GM12878 (cell line): Measurements from ENCODE around the gene PQBP1. TPM values are rescaled to one million over a fixed set of nuclear protein-coding genes. Genes with fewer than 3 reads are reported as not detected.
A peak's percentile ranks its signal among the peaks of the same experiment; 100 is the strongest.

ENCODE experiments used
- ETV6 ChIP-seq, 2 experiments: fragments of 450-650 bp in 1 of 2; IDR thresholded peaks in 1 of 2; conservative IDR thresholded peaks in 1 of 2; 2 replicates each; pipeline ENCODE4 v1.6.1; 2014; ENCODE audit warnings: antibody characterized with exemption in 1 of 2, borderline replicate concordance in 1 of 2, low read depth in 1 of 2, mild to moderate bottlenecking in 1 of 2, moderate library complexity in 1 of 2
- HCFC1 ChIP-seq: fragments of 150-350 bp; IDR thresholded peaks from 2 replicates; pipeline ENCODE4 v1.6.1; 2014; ENCODE audit warnings: low read length
- HDAC2 ChIP-seq: fragments of 200-600 bp; sonication (generic); IDR thresholded peaks from 2 replicates; pipeline ENCODE4 v1.6.1; 2017
- MTA3 ChIP-seq: IDR thresholded peaks from 2 replicates; pipeline ENCODE4 v1.6.1; 2012; ENCODE audit warnings: low read length, inconsistent platforms, borderline replicate concordance
- MXI1 ChIP-seq: fragments of 150-350 bp; IDR thresholded peaks from 2 replicates; pipeline ENCODE4 v1.6.1; 2011; ENCODE audit warnings: low read depth, mild to moderate bottlenecking, inconsistent platforms, low read length, improper control_type of control experiment
- PAX5 ChIP-seq: IDR thresholded peaks from 2 replicates; pipeline ENCODE4 v1.6.1; 2011; ENCODE audit warnings: low read depth, low read length, borderline replicate concordance
- POU2F2 ChIP-seq: IDR thresholded peaks from 3 replicates; pipeline ENCODE4 v1.6.1; 2011; ENCODE audit warnings: low read depth, mild to moderate bottlenecking, low read length, borderline replicate concordance
- RAD21 ChIP-seq: IDR thresholded peaks from 2 replicates; pipeline ENCODE4 v1.6.1; 2011; ENCODE audit warnings: mild to moderate bottlenecking, low read depth, low read length, moderate library complexity; ENCODE audit not compliant: insufficient read depth
- RFX5 ChIP-seq: IDR thresholded peaks from 2 replicates; pipeline ENCODE4 v1.6.1; 2011; ENCODE audit warnings: low read depth, low read length, improper control_type of control experiment
- SMARCA5 ChIP-seq: fragments of 450-650 bp; IDR thresholded peaks from 2 replicates; pipeline ENCODE4 v1.6.1; 2017; ENCODE audit warnings: mild to moderate bottlenecking
- SREBF1 ChIP-seq: IDR thresholded peaks from 2 replicates; pipeline ENCODE4 v1.6.1; 2012; ENCODE audit warnings: mild to moderate bottlenecking, low read length
- ZNF24 ChIP-seq: fragments of 450-650 bp; IDR thresholded peaks from 2 replicates; pipeline ENCODE4 v1.6.1; 2017; ENCODE audit warnings: antibody characterized with exemption, mild to moderate bottlenecking
- ZNF384 ChIP-seq: IDR thresholded peaks from 2 replicates; pipeline ENCODE4 v1.6.1; 2012; ENCODE audit warnings: low read depth, mild to moderate bottlenecking, low read length, improper control_type of control experiment, borderline replicate concordance
- polyA plus RNA-seq, 11 experiments: library from polyadenylated mRNA; depleted of rRNA in 4 of 11; unstranded in 6 of 11; stranded (reverse) in 5 of 11; fragments of >200 nt; fragmentation: Nextera tagmentation in 4 of 11; fragmentation: Illumina TruSeq in 1 of 11; extraction: Ambion mirVana in 4 of 11; extraction: Trizol in 1 of 11; gene quantifications; 1 replicate in 1 of 11; 2 replicates in 10 of 11; pipeline versions ENCODE4 v1.2.1 to v1.2.3, GENCODE V29; 2011 to 2016; ENCODE audit warnings: inconsistent platforms in 2 of 11, missing spikeins in 2 of 11, low read depth in 1 of 11
- total RNA-seq, 4 experiments: library from RNA; depleted of rRNA in 3 of 4; stranded (reverse); fragments of >200 nt in 3 of 4; fragmentation: Illumina TruSeq in 1 of 4; extraction: Trizol in 1 of 4; gene quantifications; 2 replicates each; pipeline versions ENCODE4 v1.2.1 to v1.2.3, GENCODE V29; 2013 to 2021
- TF ChIP-seq, protein P1 (sequence below), 3 experiments: IDR thresholded peaks in 2 of 3; conservative IDR thresholded peaks in 1 of 3; 2 replicates each; pipeline ENCODE4 v1.5.1; 2011; ENCODE audit warnings: low read depth in 3 of 3, low read length in 3 of 3, mild to moderate bottlenecking in 3 of 3, control low read depth in 2 of 3, moderate library complexity in 2 of 3, inconsistent platforms in 1 of 3, mixed read lengths in 1 of 3; ENCODE audit not compliant: control insufficient read depth in 2 of 3, insufficient read depth in 1 of 3; ENCODE audit errors: extremely low read depth in 1 of 3
- TF ChIP-seq, protein P2 (sequence below): IDR thresholded peaks from 2 replicates; pipeline ENCODE4 v1.6.1; 2012; ENCODE audit warnings: low read depth, low read length, improper control_type of control experiment
- TF ChIP-seq, protein P3 (sequence below): IDR thresholded peaks from 2 replicates; pipeline ENCODE4 v1.6.1; 2011; ENCODE audit warnings: borderline replicate concordance, low read depth, mild to moderate bottlenecking, moderate library complexity, low read length; ENCODE audit not compliant: insufficient read depth, poor library complexity, severe bottlenecking
- TF ChIP-seq, protein P4 (sequence below): IDR thresholded peaks from 2 replicates; pipeline ENCODE4 v1.6.1; 2012; ENCODE audit warnings: low read length, inconsistent platforms
- TF ChIP-seq, protein P5 (sequence below): IDR thresholded peaks from 2 replicates; pipeline ENCODE4 v1.6.1; 2012; ENCODE audit warnings: low read depth, low read length, improper control_type of control experiment
- TF ChIP-seq, protein P6 (sequence below): IDR thresholded peaks from 2 replicates; pipeline ENCODE4 v1.6.1; 2012; ENCODE audit warnings: mild to moderate bottlenecking, low read depth, low read length

Gene PQBP1
- total and polyA plus RNA-seq, 10 of the 15 experiments (the other 5 are each of a cell fraction or from before 2014, with no cell fraction given), result 12.5 to 74.8 (median 68.5) TPM

DNA sequence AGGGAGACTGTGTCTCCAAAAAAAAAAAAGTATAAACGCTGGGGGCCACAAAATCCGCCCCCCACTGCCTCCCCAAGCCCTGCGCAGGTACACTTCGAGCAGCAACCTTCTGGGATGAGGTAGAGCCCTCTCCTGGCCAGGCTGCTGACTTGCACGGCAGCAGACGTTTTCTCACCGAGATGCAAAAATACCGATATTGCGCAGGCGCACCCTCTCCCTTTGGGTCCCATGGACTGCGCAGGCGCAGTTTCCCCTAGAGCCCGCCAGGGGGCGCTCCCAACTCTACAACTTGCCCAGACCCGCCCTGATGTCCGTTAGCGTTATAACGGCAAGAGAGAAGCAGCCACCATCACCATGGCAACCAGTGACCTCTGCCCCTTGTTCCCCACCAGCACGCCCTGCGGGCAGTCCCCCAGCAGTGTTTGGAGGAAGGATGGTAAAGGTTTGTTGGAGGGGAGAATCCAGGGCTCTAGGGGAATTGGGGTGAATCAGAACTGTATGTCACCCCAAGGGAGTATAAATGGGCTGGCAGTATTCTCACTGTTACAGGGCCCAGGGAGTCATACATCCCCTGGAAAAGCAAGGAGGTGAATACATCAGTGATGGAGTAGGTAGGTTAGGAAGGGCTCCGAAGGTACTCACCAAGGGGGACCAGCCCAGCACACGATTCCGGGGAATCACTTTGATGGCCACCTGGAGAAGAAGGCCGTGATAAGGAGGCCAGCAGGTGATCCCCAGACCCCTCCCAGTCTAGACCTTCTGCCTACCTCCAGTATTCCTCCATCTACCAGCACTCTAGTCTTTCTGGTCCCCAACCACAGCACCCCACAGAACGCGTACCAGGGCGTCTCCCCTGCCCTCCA is 19.6 kb downstream of the PQBP1 start (continued):
- TF ChIP-seq, protein P1, sequence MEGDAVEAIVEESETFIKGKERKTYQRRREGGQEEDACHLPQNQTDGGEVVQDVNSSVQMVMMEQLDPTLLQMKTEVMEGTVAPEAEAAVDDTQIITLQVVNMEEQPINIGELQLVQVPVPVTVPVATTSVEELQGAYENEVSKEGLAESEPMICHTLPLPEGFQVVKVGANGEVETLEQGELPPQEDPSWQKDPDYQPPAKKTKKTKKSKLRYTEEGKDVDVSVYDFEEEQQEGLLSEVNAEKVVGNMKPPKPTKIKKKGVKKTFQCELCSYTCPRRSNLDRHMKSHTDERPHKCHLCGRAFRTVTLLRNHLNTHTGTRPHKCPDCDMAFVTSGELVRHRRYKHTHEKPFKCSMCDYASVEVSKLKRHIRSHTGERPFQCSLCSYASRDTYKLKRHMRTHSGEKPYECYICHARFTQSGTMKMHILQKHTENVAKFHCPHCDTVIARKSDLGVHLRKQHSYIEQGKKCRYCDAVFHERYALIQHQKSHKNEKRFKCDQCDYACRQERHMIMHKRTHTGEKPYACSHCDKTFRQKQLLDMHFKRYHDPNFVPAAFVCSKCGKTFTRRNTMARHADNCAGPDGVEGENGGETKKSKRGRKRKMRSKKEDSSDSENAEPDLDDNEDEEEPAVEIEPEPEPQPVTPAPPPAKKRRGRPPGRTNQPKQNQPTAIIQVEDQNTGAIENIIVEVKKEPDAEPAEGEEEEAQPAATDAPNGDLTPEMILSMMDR (IDR thresholded peaks at IDR 0.05 in 2 of 3, conservative IDR thresholded peaks at IDR 0.05 in 1 of 3; ENCODE audit: control insufficient read depth in 2 of 3, extremely low read depth in 1 of 3, insufficient read depth in 1 of 3, low read depth in 3 of 3, low read length in 3 of 3), result peak; percentile 86 to 97 (median 91)
- TF ChIP-seq POU2F2 (peak; percentile 28; the same call in 2 of the 3 replicates), SREBF1 (no peak), ETV6 (conservative IDR thresholded peaks at IDR 0.05 in 1 of 2, IDR thresholded peaks at IDR 0.05 in 1 of 2; ENCODE audit: borderline replicate concordance in 1 of 2, low read depth in 1 of 2) (no peak), ZNF24 (no peak), ZNF384 (no peak), MXI1 (peak; percentile 88), RFX5 (peak; percentile 93), PAX5 (0 out of 2 replicates have a peak, but pooled peaks have one; percentile 11), MTA3 (no peak), SMARCA5 (no peak), HCFC1 (no peak), HDAC2 (no peak), RAD21 (peak; percentile 55)
- TF ChIP-seq, protein P2, sequence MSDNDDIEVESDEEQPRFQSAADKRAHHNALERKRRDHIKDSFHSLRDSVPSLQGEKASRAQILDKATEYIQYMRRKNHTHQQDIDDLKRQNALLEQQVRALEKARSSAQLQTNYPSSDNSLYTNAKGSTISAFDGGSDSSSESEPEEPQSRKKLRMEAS, result 0 out of 2 replicates have a peak, but pooled peaks have one; percentile 40
- TF ChIP-seq, protein P3, sequence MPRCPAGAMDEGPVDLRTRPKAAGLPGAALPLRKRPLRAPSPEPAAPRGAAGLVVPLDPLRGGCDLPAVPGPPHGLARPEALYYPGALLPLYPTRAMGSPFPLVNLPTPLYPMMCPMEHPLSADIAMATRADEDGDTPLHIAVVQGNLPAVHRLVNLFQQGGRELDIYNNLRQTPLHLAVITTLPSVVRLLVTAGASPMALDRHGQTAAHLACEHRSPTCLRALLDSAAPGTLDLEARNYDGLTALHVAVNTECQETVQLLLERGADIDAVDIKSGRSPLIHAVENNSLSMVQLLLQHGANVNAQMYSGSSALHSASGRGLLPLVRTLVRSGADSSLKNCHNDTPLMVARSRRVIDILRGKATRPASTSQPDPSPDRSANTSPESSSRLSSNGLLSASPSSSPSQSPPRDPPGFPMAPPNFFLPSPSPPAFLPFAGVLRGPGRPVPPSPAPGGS, result no peak
- TF ChIP-seq, protein P4, sequence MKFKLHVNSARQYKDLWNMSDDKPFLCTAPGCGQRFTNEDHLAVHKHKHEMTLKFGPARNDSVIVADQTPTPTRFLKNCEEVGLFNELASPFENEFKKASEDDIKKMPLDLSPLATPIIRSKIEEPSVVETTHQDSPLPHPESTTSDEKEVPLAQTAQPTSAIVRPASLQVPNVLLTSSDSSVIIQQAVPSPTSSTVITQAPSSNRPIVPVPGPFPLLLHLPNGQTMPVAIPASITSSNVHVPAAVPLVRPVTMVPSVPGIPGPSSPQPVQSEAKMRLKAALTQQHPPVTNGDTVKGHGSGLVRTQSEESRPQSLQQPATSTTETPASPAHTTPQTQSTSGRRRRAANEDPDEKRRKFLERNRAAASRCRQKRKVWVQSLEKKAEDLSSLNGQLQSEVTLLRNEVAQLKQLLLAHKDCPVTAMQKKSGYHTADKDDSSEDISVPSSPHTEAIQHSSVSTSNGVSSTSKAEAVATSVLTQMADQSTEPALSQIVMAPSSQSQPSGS, result no peak
- TF ChIP-seq, protein P5, sequence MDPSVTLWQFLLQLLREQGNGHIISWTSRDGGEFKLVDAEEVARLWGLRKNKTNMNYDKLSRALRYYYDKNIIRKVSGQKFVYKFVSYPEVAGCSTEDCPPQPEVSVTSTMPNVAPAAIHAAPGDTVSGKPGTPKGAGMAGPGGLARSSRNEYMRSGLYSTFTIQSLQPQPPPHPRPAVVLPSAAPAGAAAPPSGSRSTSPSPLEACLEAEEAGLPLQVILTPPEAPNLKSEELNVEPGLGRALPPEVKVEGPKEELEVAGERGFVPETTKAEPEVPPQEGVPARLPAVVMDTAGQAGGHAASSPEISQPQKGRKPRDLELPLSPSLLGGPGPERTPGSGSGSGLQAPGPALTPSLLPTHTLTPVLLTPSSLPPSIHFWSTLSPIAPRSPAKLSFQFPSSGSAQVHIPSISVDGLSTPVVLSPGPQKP, result no peak
- TF ChIP-seq, protein P6, sequence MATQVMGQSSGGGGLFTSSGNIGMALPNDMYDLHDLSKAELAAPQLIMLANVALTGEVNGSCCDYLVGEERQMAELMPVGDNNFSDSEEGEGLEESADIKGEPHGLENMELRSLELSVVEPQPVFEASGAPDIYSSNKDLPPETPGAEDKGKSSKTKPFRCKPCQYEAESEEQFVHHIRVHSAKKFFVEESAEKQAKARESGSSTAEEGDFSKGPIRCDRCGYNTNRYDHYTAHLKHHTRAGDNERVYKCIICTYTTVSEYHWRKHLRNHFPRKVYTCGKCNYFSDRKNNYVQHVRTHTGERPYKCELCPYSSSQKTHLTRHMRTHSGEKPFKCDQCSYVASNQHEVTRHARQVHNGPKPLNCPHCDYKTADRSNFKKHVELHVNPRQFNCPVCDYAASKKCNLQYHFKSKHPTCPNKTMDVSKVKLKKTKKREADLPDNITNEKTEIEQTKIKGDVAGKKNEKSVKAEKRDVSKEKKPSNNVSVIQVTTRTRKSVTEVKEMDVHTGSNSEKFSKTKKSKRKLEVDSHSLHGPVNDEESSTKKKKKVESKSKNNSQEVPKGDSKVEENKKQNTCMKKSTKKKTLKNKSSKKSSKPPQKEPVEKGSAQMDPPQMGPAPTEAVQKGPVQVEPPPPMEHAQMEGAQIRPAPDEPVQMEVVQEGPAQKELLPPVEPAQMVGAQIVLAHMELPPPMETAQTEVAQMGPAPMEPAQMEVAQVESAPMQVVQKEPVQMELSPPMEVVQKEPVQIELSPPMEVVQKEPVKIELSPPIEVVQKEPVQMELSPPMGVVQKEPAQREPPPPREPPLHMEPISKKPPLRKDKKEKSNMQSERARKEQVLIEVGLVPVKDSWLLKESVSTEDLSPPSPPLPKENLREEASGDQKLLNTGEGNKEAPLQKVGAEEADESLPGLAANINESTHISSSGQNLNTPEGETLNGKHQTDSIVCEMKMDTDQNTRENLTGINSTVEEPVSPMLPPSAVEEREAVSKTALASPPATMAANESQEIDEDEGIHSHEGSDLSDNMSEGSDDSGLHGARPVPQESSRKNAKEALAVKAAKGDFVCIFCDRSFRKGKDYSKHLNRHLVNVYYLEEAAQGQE, result no peak
